NB4 (cell line): ENCODE measurements around the gene XPO4.

Experiments
- DNase-seq: peaks from one replicate; pipeline ENCODE4 v3.0.0; 2010; ENCODE audit warnings: low read depth
- H3K4me3 ChIP-seq: one replicate; pipeline ENCODE4 v1.5.1; 2011; ENCODE audit warnings: mild to moderate bottlenecking, low read depth, low read length, moderate library complexity
- MYC ChIP-seq: IDR thresholded peaks from 2 replicates; pipeline ENCODE4 v1.6.1; 2011; ENCODE audit warnings: low read depth, low read length
- POLR2A ChIP-seq: IDR thresholded peaks from 2 replicates; pipeline ENCODE4 v1.6.1; 2011; ENCODE audit warnings: mild to moderate bottlenecking; ENCODE audit not compliant: insufficient read length; ENCODE audit errors: extremely low read depth
- TF ChIP-seq, protein P1 (sequence below): IDR thresholded peaks from one replicate; pipeline ENCODE4 v1.5.1; 2012; ENCODE audit warnings: low read depth, low read length
- TF ChIP-seq, protein P2 (sequence below): IDR thresholded peaks from 2 replicates; pipeline ENCODE4 v1.6.1; 2011; ENCODE audit warnings: low read depth, low read length

The XPO4 gene

DNA sequence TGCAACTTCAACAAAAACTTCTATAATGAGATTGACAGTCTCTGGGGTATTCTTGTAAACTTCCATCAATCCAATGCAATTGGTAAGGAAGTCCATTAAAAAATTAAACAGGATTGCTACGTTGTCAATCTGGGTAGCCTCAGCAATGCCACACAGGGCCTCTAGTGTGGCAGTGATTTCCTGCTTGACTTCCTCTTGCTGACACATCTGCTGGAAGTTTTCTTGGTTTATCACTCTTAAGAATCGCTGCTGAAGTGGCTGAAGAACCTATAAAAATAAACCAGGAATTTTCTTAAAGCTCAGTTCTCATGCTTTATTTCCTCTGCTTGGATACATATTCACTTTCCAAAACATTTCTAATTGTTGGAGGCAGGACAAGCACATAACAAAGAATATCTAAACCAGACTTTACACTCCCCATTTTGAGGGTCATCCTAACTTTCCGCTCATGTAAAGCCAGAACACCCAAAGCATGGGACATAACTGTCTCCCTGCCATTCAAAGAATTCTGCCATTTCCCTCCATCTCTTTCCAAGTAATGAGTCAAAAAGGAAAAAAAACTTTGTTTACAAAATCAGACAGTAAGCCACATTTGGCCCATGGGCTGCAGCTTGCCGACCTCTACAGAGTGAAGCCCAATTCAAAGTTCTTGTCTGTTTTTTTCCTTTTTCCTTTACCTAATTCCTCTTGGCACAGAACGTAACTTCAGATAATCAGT lies 105.6 kb downstream of the XPO4 start:
- H3K4me3 ChIP-seq: no peak overlapping the region
- TF ChIP-seq POLR2A: no peak
- no peak for TF ChIP-seq MYC
- TF ChIP-seq, protein P1, sequence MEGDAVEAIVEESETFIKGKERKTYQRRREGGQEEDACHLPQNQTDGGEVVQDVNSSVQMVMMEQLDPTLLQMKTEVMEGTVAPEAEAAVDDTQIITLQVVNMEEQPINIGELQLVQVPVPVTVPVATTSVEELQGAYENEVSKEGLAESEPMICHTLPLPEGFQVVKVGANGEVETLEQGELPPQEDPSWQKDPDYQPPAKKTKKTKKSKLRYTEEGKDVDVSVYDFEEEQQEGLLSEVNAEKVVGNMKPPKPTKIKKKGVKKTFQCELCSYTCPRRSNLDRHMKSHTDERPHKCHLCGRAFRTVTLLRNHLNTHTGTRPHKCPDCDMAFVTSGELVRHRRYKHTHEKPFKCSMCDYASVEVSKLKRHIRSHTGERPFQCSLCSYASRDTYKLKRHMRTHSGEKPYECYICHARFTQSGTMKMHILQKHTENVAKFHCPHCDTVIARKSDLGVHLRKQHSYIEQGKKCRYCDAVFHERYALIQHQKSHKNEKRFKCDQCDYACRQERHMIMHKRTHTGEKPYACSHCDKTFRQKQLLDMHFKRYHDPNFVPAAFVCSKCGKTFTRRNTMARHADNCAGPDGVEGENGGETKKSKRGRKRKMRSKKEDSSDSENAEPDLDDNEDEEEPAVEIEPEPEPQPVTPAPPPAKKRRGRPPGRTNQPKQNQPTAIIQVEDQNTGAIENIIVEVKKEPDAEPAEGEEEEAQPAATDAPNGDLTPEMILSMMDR: no peak
- TF ChIP-seq, protein P2, sequence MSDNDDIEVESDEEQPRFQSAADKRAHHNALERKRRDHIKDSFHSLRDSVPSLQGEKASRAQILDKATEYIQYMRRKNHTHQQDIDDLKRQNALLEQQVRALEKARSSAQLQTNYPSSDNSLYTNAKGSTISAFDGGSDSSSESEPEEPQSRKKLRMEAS: no peak
- no peak for DNase-seq

DNA sequence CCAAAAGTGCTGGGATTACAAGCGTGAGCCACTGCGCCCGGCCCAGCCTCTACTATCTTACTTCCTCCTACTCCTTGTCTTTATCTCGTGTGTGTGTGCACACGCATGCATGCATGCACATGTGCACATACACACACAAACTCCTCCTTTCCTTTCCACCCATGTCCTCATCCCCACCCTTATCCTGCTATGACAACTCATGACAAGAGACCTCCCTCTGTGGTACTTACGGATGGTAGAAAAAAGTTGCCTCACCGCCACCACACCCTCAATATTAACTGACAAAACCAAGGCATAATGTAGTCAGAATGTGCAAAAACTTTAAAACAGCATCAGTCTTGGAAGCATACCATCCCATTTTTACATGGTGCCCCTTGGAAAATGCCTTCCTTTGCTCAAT lies 112.9 kb downstream of the XPO4 start:
- DNase-seq: no peak
- TF ChIP-seq, protein P2: no peak
- TF ChIP-seq POLR2A (no peak), MYC (no peak)
- TF ChIP-seq, protein P1: no peak
- H3K4me3 ChIP-seq: no peak overlapping the region

DNA sequence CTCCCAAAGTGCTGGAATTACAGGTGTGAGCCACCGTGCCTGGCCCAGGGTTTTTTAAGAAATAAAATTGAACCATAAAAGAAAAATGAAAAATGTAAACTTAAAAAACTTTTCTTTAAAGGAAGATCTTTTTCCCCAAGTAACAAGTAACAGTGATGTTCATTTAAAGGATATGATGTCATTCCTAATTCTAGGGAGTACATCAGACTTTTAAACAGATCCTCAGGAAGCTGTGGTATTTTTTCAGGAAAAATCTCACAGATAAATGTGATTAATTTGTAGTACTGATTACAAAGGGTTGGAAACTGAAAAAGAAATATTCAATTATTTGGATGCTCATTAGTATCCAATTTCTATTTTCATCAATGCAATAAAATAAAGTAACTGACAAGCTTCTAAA lies 114.2 kb downstream of the XPO4 start:
- DNase-seq: no peak
- TF ChIP-seq POLR2A: no peak
- TF ChIP-seq, protein P2: no peak
- no peak for TF ChIP-seq MYC
- TF ChIP-seq, protein P1: no peak

DNA sequence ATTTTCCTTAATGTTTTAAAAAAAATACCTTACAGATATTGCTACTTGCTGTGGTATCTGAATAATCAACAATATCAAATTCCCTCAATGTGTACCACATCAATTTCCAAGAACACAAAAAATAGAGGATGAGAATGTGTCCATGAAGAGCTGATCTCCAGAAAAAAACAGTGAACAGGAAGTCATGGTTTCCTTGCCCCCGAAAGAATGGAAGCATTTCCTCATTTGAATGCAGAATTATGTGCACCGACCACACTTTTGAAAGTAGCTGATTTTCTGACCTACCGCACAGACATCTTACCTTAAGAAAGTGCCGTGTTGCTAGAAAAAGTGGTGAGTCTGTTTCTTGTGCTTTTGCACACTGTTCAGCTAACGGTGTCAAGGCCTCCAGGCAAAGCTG lies 115.4 kb downstream of the XPO4 start:
- no peak for DNase-seq
- TF ChIP-seq POLR2A (no peak), MYC (no peak)
- H3K4me3 ChIP-seq: no peak overlapping the region

More for the DNA sequence above, 114.2 kb downstream of the XPO4 start:
- no peak overlapping the region for H3K4me3 ChIP-seq

DNA sequence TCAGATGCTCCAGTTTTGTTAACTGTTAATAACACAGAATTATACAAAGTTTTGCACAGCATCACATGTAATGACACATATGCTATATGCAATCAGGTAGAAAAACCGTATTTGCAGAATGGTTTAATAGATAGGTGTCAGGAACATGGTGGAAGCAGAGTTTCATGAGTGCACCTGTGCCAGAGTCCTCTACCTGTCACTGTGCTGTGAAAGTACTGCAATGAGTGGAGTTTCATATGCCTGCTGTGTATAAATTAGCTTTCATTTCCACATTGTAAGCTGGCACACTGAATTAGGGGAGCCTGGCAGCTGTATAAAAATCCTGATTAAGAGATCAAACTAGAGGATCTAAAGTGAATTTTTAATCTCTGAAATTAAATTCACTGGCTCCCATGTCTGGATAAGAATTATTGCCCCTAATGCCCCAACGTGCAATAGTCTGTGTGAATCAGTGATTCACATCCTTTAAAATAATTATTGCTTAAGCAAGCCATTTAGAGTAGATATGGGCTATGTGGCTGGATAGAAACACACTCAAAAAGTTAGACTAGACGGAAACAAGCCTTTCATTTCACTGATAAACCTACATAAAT lies 120.3 kb downstream of the XPO4 start:
- TF ChIP-seq, protein P2: no peak
- TF ChIP-seq MYC: no peak
- DNase-seq: no peak
- H3K4me3 ChIP-seq: no peak overlapping the region

DNA sequence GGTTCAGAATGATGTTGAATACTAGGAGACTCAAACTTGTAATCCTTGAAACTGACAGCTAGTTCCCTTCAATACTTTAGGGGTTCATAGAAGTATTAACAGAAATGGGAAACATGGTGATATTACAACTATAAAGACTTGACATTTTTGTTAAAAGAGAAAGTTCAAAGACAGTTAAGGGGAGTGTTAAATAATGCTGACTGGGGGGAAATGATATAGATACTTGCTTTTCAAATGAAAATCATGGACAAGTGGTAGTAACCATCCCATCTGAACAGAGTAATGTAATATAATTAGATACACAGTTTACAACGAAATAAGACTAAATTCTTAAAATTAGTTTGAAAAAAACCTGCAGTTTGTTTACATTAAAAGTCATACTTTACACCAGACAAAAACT lies 122.2 kb downstream of the XPO4 start:
- no peak overlapping the region for H3K4me3 ChIP-seq
- TF ChIP-seq POLR2A: no peak
- TF ChIP-seq, protein P1: no peak
- no peak for TF ChIP-seq MYC
- TF ChIP-seq, protein P2: no peak
- no peak for DNase-seq
